OCI-LY7 (cell line): ENCODE measurements around the gene C12orf57. TPM values are rescaled to one million over a fixed set of nuclear protein-coding genes. Genes with fewer than 3 reads are reported as not detected.

Experiments used
- BruUV-seq: library from RNA; stranded (reverse); fragments of 400-500 nt; replicated peaks from 2 replicates; lab custom pipeline; 2021; lab: Mats Ljungman, UMichigan
- CTCF ChIA-PET: fragments of 300-600 bp; sonication (Branson Sonifier 250); formaldehyde crosslinking; loops from one replicate; lab custom pipeline; 2022; ENCODE audit warnings: antibody characterized with exemption; ENCODE audit not compliant: unreplicated experiment; lab: Charles Lee
- POLR2A ChIA-PET: fragments of 300-600 bp; sonication (Branson Sonifier 250); formaldehyde crosslinking; loops from one replicate; lab custom pipeline; 2022; ENCODE audit warnings: antibody characterized with exemption; lab: Charles Lee
- DNase-seq: peaks from one replicate; pipeline ENCODE4 v3.0.0-alpha.2; 2015; ENCODE audit warnings: low spot score
- H2AFZ ChIP-seq: fragments of 200-600 bp; sonication (generic), shearing (Covaris generic); 2 replicates; pipeline ENCODE4 v1.6.1; 2014; ENCODE audit warnings: mild to moderate bottlenecking, antibody characterized with exemption, low read length, moderate library complexity
- H3K27ac ChIP-seq: fragments of 200-600 bp; sonication (generic); 2 replicates; pipeline ENCODE4 v1.5.1; 2014; ENCODE audit warnings: mixed run types, low read depth, mild to moderate bottlenecking, moderate library complexity, low read length, inconsistent platforms; ENCODE audit not compliant: poor library complexity, severe bottlenecking
- H3K36me3 ChIP-seq: fragments of 200-600 bp; sonication (generic); 2 replicates; pipeline ENCODE4 v1.6.1; 2014; ENCODE audit warnings: mild to moderate bottlenecking, antibody characterized with exemption, low read length, moderate library complexity, mixed read lengths; ENCODE audit not compliant: insufficient read depth
- H3K4me1 ChIP-seq: fragments of 200-600 bp; sonication (generic); 2 replicates; pipeline ENCODE4 v1.5.1; 2014; ENCODE audit warnings: mild to moderate bottlenecking, low read length; ENCODE audit not compliant: insufficient read depth, poor library complexity, severe bottlenecking
- H3K4me2 ChIP-seq: fragments of 200-600 bp; sonication (generic); 2 replicates; pipeline ENCODE4 v1.6.1; 2014; ENCODE audit warnings: mild to moderate bottlenecking, low read length
- H3K4me3 ChIP-seq: fragments of 200-600 bp; sonication (generic); 2 replicates; pipeline ENCODE4 v1.5.1; 2014; ENCODE audit warnings: mild to moderate bottlenecking, low read depth, low read length; ENCODE audit not compliant: poor library complexity, severe bottlenecking
- H3K79me2 ChIP-seq: fragments of 200-600 bp; sonication (generic); 2 replicates; pipeline ENCODE4 v1.6.1; 2016; ENCODE audit warnings: low read depth, mild to moderate bottlenecking, low read length, moderate library complexity, mixed read lengths; ENCODE audit not compliant: insufficient read depth
- H3K9me2 ChIP-seq: fragments of 200-600 bp; sonication (generic); 2 replicates; pipeline ENCODE4 v1.6.1; 2016; ENCODE audit warnings: mild to moderate bottlenecking, low read length, mixed read lengths; ENCODE audit not compliant: insufficient read depth
- H3K9me3 ChIP-seq: fragments of 200-600 bp; sonication (generic); 2 replicates; pipeline ENCODE4 v1.6.1; 2014; ENCODE audit warnings: mild to moderate bottlenecking, mixed run types, low read length, mixed read lengths
- H4K20me1 ChIP-seq: fragments of 200-600 bp; sonication (generic); 2 replicates; pipeline ENCODE4 v1.6.1; 2014; ENCODE audit warnings: mild to moderate bottlenecking, antibody characterized with exemption, low read length, moderate library complexity, mixed read lengths; ENCODE audit not compliant: insufficient read depth
- CTCF ChIP-seq: fragments of 200-600 bp; sonication (generic); conservative IDR thresholded peaks from 2 replicates; pipeline ENCODE4 v1.5.1; 2014; ENCODE audit warnings: mild to moderate bottlenecking, antibody characterized with exemption, low read length, moderate library complexity, mixed read lengths
- EZH2phosphoT487 ChIP-seq: fragments of 200-600 bp; sonication (generic); IDR thresholded peaks from 2 replicates; pipeline ENCODE4 v1.6.1; 2018; ENCODE audit warnings: low read depth, borderline replicate concordance, mild to moderate bottlenecking, mixed run types, antibody characterized with exemption, low read length, moderate library complexity, mixed read lengths
- intact Hi-C: fragments of 100-400 bp; cut with micrococcal nuclease; formaldehyde crosslinking; loops from one replicate; pipeline ENCODE4 v1.10.0; 2022; ENCODE audit not compliant: unreplicated experiment
- microRNA-seq: library from miRNA; unstranded; fragments of <30 nt; microRNA quantifications from one replicate; pipeline ENCODE4 v1.2.0, GENCODE V29; 2022; ENCODE audit warnings: borderline replicate concordance
- small RNA-seq: library from RNA; depleted of rRNA; stranded (forward); fragments of <200 nt; gene quantifications from one replicate; pipeline ENCODE3, GENCODE V24; 2014
- total RNA-seq, 2 experiments: library from RNA; depleted of rRNA in 1 of 2; stranded (reverse); fragments of >200 nt in 1 of 2; shearing (Covaris generic) in 1 of 2; gene quantifications; 2 replicates each; pipeline ENCODE4 v1.2.3, GENCODE V29; 2014 to 2022

Gene C12orf57
- total RNA-seq, 2 experiments from 2014 or later: 130 to 319 TPM

GRCh38 chr12:6987956-6988553, 44.2 kb downstream of the C12orf57 start:
- no peak overlapping the region for H3K27ac ChIP-seq
- H3K4me3 ChIP-seq: no peak overlapping the region
- no peaks in the 10 kb centered on the region for H3K4me1 ChIP-seq
- peaks cover 79% of the 10 kb centered on the region for H3K36me3 ChIP-seq
- no peaks in the 10 kb centered on the region for H3K79me2 ChIP-seq
- BruUV-seq: TSS peak; percentile 35
- no peaks in the 10 kb centered on the region for H3K9me3 ChIP-seq
- POLR2A ChIA-PET: no interaction called here
- H3K9me2 ChIP-seq: no peaks in the 10 kb centered on the region
- intact Hi-C loops: no loop called here
- H2AFZ ChIP-seq: no peak overlapping the region
- CTCF ChIA-PET: no interaction called here
- no peak overlapping the region for H3K4me2 ChIP-seq
- DNase-seq: no peak
- no peak for TF ChIP-seq CTCF
- TF ChIP-seq EZH2phosphoT487: no peak
- no peaks in the 10 kb centered on the region for H4K20me1 ChIP-seq

Small RNA genes lying within 50 kb of the gene (microRNA-seq; reads per million reads assigned to microRNA genes)
- 105 reads per million, percentile 58 among the genes with 10 or more reads in this experiment for gene MIR141
- 701 reads per million, percentile 80 among the genes with 10 or more reads in this experiment for gene MIR200C

Small RNA genes lying within 50 kb of the gene (small RNA-seq; reads per million reads assigned to genes)
- gene MIR141 (not detected), gene MIR200C (not detected), gene RNU7-1 (not detected), gene SCARNA12 (6.8 reads per million, percentile 93 among the genes with 10 or more reads in this experiment)

Other genes starting within 250 kb of the C12orf57 start
- gene PIANP, start 243.2 kb upstream of the C12orf57 start, total RNA-seq (2014; rRNA removed; shearing (Covaris generic)): 0.98 and 1.2 TPM in 2 replicates
- gene PIANP, start 243.2 kb upstream of the C12orf57 start, total RNA-seq (2022): 15.2 and 15.4 TPM in 2 replicates
- gene COPS7A, start 220.0 kb upstream of the C12orf57 start, total RNA-seq (2014; rRNA removed; shearing (Covaris generic)): 64.8 and 71.2 TPM in 2 replicates
- gene COPS7A, start 220.0 kb upstream of the C12orf57 start, total RNA-seq (2022): 51.1 and 53.8 TPM in 2 replicates
- 87.3 and 96.2 TPM in 2 replicates for gene MLF2, start 190.9 kb upstream of the C12orf57 start, total RNA-seq (2014; rRNA removed; shearing (Covaris generic))
- 79.7 and 81.3 TPM in 2 replicates for gene MLF2, start 190.9 kb upstream of the C12orf57 start, total RNA-seq (2022)
- gene PTMS, start 177.7 kb upstream of the C12orf57 start, total RNA-seq (2014; rRNA removed; shearing (Covaris generic)): 6.3 and 7.8 TPM in 2 replicates
- gene PTMS, start 177.7 kb upstream of the C12orf57 start, total RNA-seq (2022): 9.8 and 11.8 TPM in 2 replicates
- 0.19 and 0.62 TPM in 2 replicates for gene LAG3, start 171.5 kb upstream of the C12orf57 start, total RNA-seq (2014; rRNA removed; shearing (Covaris generic))
- 0.26 TPM in 1 of 2 replicates, not detected in the other for gene LAG3, start 171.5 kb upstream of the C12orf57 start, total RNA-seq (2022)
- not detected in 2 replicates for gene CD4, start 154.5 kb upstream of the C12orf57 start, total RNA-seq (2014; rRNA removed; shearing (Covaris generic))
- not detected in 2 replicates for gene CD4, start 154.5 kb upstream of the C12orf57 start, total RNA-seq (2022)
- gene GPR162, start 122.2 kb upstream of the C12orf57 start, total RNA-seq (2014; rRNA removed; shearing (Covaris generic)): not detected in 2 replicates
- gene GPR162, start 122.2 kb upstream of the C12orf57 start, total RNA-seq (2022): not detected in 2 replicates
- gene P3H3, start 115.6 kb upstream of the C12orf57 start, total RNA-seq (2014; rRNA removed; shearing (Covaris generic)): 0.54 and 1.0 TPM in 2 replicates
- gene P3H3, start 115.6 kb upstream of the C12orf57 start, total RNA-seq (2022): 0.50 and 0.93 TPM in 2 replicates
- gene GNB3, start 103.1 kb upstream of the C12orf57 start, total RNA-seq (2014; rRNA removed; shearing (Covaris generic)): 3.6 and 5.0 TPM in 2 replicates
- 20.4 and 23.7 TPM in 2 replicates for gene GNB3, start 103.1 kb upstream of the C12orf57 start, total RNA-seq (2022)
- 160 and 222 TPM in 2 replicates for gene CDCA3, start 92.7 kb upstream of the C12orf57 start, total RNA-seq (2014; rRNA removed; shearing (Covaris generic))
- gene CDCA3, start 92.7 kb upstream of the C12orf57 start, total RNA-seq (2022): 151 and 161 TPM in 2 replicates
- gene USP5, start 91.9 kb upstream of the C12orf57 start, total RNA-seq (2014; rRNA removed; shearing (Covaris generic)): 65.9 and 70.4 TPM in 2 replicates
- gene USP5, start 91.9 kb upstream of the C12orf57 start, total RNA-seq (2022): 112 and 129 TPM in 2 replicates
- 596 and 608 TPM in 2 replicates for gene TPI1, start 76.5 kb upstream of the C12orf57 start, total RNA-seq (2014; rRNA removed; shearing (Covaris generic))
- gene TPI1, start 76.5 kb upstream of the C12orf57 start, total RNA-seq (2022): 519 and 801 TPM in 2 replicates
- gene SPSB2, start 70.7 kb upstream of the C12orf57 start, total RNA-seq (2014; rRNA removed; shearing (Covaris generic)): 7.8 and 8.3 TPM in 2 replicates
- 8.5 and 10.8 TPM in 2 replicates for gene SPSB2, start 70.7 kb upstream of the C12orf57 start, total RNA-seq (2022)
- 15.7 and 17.7 TPM in 2 replicates for gene LRRC23, start 39.2 kb upstream of the C12orf57 start, total RNA-seq (2014; rRNA removed; shearing (Covaris generic))
- gene LRRC23, start 39.2 kb upstream of the C12orf57 start, total RNA-seq (2022): 19.8 and 20.2 TPM in 2 replicates
- gene ENO2, start 29.4 kb upstream of the C12orf57 start, total RNA-seq (2014; rRNA removed; shearing (Covaris generic)): 24.9 and 29.3 TPM in 2 replicates
- 79.6 and 89.5 TPM in 2 replicates for gene ENO2, start 29.4 kb upstream of the C12orf57 start, total RNA-seq (2022)
- gene ATN1, start 16.1 kb upstream of the C12orf57 start, total RNA-seq (2014; rRNA removed; shearing (Covaris generic)): 0.98 and 3.1 TPM in 2 replicates
- 4.9 and 6.7 TPM in 2 replicates for gene ATN1, start 16.1 kb upstream of the C12orf57 start, total RNA-seq (2022)
- gene RNU7-1, start 206 bp upstream of the C12orf57 start, total RNA-seq (2014; rRNA removed; shearing (Covaris generic)): not detected in 2 replicates
- gene RNU7-1, start 206 bp upstream of the C12orf57 start, total RNA-seq (2022): not detected in 2 replicates
- gene PTPN6, start 7.3 kb downstream of the C12orf57 start, total RNA-seq (2014; rRNA removed; shearing (Covaris generic)): 37.1 and 42.9 TPM in 2 replicates
- 110 and 116 TPM in 2 replicates for gene PTPN6, start 7.3 kb downstream of the C12orf57 start, total RNA-seq (2022)
- 330 and 358 TPM in 2 replicates for gene PHB2, start 26.6 kb downstream of the C12orf57 start, total RNA-seq (2014; rRNA removed; shearing (Covaris generic))
- gene PHB2, start 26.6 kb downstream of the C12orf57 start, total RNA-seq (2022): 379 and 412 TPM in 2 replicates
- gene EMG1, start 26.9 kb downstream of the C12orf57 start, total RNA-seq (2014; rRNA removed; shearing (Covaris generic)): 60.4 and 61.7 TPM in 2 replicates
- gene EMG1, start 26.9 kb downstream of the C12orf57 start, total RNA-seq (2022): 82.7 and 99.0 TPM in 2 replicates
- gene LPCAT3, start 74.5 kb downstream of the C12orf57 start, total RNA-seq (2014; rRNA removed; shearing (Covaris generic)): 11.6 and 17.4 TPM in 2 replicates
- 29.7 TPM in 2 replicates for gene LPCAT3, start 74.5 kb downstream of the C12orf57 start, total RNA-seq (2022)
- 5.2 and 9.8 TPM in 2 replicates for gene C1S, start 116.7 kb downstream of the C12orf57 start, total RNA-seq (2014; rRNA removed; shearing (Covaris generic))
- 3.6 and 5.2 TPM in 2 replicates for gene C1S, start 116.7 kb downstream of the C12orf57 start, total RNA-seq (2022)
- gene C1R, start 148.4 kb downstream of the C12orf57 start, total RNA-seq (2014; rRNA removed; shearing (Covaris generic)): not detected in 2 replicates
- gene C1R, start 148.4 kb downstream of the C12orf57 start, total RNA-seq (2022): 0.30 TPM in 1 of 2 replicates, not detected in the other
- 2.9 and 3.0 TPM in 2 replicates for gene C1RL, start 165.2 kb downstream of the C12orf57 start, total RNA-seq (2014; rRNA removed; shearing (Covaris generic))
- 7.3 and 10.4 TPM in 2 replicates for gene C1RL, start 165.2 kb downstream of the C12orf57 start, total RNA-seq (2022)
- gene RBP5, start 184.9 kb downstream of the C12orf57 start, total RNA-seq (2014; rRNA removed; shearing (Covaris generic)): not detected in 2 replicates
- 0.70 and 1.4 TPM in 2 replicates for gene RBP5, start 184.9 kb downstream of the C12orf57 start, total RNA-seq (2022)
- 17.9 and 34.2 TPM in 2 replicates for gene CLSTN3, start 186.3 kb downstream of the C12orf57 start, total RNA-seq (2014; rRNA removed; shearing (Covaris generic))
- gene CLSTN3, start 186.3 kb downstream of the C12orf57 start, total RNA-seq (2022): 17.3 and 18.5 TPM in 2 replicates
- gene PEX5, start 245.7 kb downstream of the C12orf57 start, total RNA-seq (2014; rRNA removed; shearing (Covaris generic)): 45.6 and 54.4 TPM in 2 replicates
- gene PEX5, start 245.7 kb downstream of the C12orf57 start, total RNA-seq (2022): 99.9 and 107 TPM in 2 replicates